WI38 (cell line): ENCODE data around the gene LIMA1.
"Not testable (repeated sequence)": the region's sequence is repeated elsewhere in the genome, so short reads cannot be mapped to it uniquely, and the experiment has no call there.

Experiments
- H3K4me3 ChIP-seq: 2 replicates; pipeline ENCODE4 v1.5.1; 2011; ENCODE audit warnings: low read depth, mild to moderate bottlenecking, control low read depth, low read length
- TF ChIP-seq, protein P1 (sequence below): IDR thresholded peaks from 2 replicates; pipeline ENCODE4 v1.5.1; 2012; ENCODE audit warnings: low read depth, mild to moderate bottlenecking, control low read depth, low read length

The LIMA1 gene

GRCh38 chr12:50276912-50277671, 6.2 kb downstream of the LIMA1 start:
- no peak overlapping the region for H3K4me3 ChIP-seq
- TF ChIP-seq, protein P1, sequence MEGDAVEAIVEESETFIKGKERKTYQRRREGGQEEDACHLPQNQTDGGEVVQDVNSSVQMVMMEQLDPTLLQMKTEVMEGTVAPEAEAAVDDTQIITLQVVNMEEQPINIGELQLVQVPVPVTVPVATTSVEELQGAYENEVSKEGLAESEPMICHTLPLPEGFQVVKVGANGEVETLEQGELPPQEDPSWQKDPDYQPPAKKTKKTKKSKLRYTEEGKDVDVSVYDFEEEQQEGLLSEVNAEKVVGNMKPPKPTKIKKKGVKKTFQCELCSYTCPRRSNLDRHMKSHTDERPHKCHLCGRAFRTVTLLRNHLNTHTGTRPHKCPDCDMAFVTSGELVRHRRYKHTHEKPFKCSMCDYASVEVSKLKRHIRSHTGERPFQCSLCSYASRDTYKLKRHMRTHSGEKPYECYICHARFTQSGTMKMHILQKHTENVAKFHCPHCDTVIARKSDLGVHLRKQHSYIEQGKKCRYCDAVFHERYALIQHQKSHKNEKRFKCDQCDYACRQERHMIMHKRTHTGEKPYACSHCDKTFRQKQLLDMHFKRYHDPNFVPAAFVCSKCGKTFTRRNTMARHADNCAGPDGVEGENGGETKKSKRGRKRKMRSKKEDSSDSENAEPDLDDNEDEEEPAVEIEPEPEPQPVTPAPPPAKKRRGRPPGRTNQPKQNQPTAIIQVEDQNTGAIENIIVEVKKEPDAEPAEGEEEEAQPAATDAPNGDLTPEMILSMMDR = no peak

DNA sequence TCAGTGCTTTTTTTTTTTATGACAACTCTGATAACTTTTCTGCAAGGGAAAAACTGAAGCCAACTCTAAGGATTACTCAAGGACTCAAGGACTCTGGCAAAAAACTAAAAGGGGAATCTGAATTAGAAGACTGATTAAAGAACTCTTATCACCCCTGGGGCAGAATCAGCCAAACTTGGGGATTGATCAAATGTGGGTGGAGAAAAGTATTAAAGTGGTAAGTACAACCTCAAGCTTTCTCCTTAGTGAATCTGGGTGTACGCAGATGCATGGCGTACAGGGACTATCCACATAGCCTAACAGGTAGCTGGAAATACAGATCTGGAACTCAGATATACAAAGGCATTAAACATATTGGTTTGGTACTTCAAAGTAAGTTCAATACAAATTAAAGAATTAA, 7.3 kb downstream of the LIMA1 start:
- TF ChIP-seq, protein P1 = no peak
- no peak overlapping the region for H3K4me3 ChIP-seq

DNA sequence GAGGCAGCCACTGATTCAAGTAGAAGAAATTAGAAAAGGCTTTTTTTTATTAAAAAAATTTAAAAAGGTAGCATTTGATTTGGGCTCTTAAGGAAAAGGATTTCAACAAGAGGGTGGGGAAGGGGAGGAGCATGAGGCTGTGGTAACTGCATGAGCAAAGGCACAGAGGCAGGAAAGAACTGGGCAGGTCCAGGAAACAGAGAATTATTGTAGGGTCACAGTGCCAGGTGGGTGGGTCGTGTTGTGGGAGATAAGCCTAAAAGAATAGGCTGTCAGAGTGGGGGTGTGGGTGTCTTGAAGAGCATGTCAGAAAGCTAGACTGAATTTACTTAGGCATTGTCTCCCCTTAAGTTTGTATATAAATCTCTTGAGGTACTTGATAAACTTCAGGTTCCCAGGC, 7.8 kb downstream of the LIMA1 start:
- H3K4me3 ChIP-seq = no peak overlapping the region
- TF ChIP-seq, protein P1 = no peak

DNA sequence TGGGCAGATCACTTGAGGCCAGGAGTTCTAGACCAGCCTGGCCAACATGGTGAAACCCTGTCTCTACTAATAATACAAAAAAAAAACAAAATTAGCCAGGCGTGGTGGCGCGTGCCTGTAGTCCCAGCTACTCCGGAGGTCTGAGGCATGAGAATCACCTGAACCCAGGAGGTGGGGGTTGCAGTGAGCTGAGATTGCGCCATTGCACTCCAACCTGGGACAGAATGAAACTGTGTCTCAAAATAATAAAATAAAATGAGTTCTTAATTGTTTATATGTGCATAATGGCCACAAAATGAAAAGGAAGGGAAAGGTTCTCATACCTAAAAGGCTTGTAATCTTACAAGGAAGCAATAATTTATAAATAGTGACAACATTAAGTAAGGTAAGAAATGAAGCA, 8.2 kb downstream of the LIMA1 start:
- not testable (repeated sequence) for H3K4me3 ChIP-seq

DNA sequence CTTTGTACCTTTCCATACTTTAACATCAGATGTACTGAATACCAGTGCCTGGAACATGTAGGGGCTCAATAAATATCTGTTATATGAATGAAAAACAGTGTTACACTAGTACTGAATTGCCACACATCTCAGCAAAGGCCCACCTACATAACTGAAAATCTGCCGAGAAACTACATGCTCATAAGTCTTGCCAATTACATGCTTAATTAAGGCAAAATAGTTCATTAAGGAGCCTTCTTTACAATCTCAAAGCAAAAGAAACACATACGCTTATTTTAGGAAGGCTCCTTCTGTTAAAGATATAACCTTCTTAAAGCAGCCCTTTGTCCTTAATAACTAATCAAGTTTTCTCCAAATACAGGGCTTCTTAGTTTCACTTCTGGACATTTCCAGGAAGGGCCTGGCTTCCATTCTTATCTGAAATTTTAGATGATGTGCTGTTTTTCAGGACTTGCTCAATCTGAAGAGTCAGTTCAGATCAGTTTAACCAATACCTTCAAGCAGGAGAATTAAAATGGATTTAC, 11.5 kb downstream of the LIMA1 start:
- TF ChIP-seq, protein P1 = no peak
- H3K4me3 ChIP-seq = no peak overlapping the region

- H3K4me3 ChIP-seq = no peak overlapping the region
- TF ChIP-seq, protein P1 = no peak
These were observed 14.8 kb downstream of the LIMA1 start for GRCh38 chr12:50268482-50268881.

DNA sequence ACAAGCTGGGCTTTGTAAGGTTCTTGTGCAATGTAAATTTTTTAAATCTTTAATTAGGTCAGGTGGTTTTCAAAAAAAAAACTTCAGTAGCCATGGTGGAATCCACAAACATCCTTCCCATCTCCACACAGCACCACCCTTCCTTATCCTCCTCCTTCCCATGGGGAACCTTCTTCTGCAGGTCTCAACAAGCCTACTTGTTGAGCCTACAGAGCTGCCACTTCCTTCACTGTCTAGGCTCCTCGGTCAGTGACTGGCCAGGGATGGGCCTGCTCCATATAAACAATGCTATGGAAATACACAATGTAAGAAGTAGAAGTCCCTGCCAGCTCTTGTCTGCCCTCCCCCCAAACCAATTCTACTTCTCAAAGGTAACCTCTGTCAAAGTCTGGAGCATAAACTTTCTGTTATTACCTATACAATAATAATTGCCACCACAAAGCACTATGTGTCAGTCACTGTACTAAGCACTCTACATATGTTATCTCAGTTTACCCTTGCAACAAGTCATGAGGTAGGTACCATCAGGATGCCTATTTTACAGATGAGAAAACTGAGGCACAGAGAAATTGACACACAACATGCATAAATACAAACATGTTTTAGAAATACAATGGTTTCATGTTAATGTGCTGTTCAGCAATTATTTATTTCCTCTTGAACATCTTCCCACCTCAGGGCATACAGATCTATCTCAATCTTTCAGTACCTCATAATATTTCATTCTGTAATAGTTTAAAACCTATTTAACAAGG, 17.4 kb downstream of the LIMA1 start:
- TF ChIP-seq, protein P1 = no peak

More for the DNA sequence above, 17.4 kb downstream of the LIMA1 start:
- no peak overlapping the region for H3K4me3 ChIP-seq
